ENCODE results near the gene HDX.
A peak's percentile ranks its signal among the peaks of the same experiment; 100 is the strongest.
"Not testable (repeated sequence)": the region's sequence is repeated elsewhere in the genome, so short reads cannot be mapped to it uniquely, and the experiment has no call there.

The HDX gene

GRCh38 chrX:84501798-84502628 lies at the start of gene HDX:
HDX (minus strand) TSS chrX:84502453; CDS start chrX:84475397, 27,056 bp downstream.
- H3K36me3 ChIP-seq (ENCODE audit: control insufficient read depth in 2 of 2, insufficient read depth in 2 of 2, low read length in 2 of 2) = no peaks in the 10 kb centered on the region
- peak within 1 kb of the TSS; percentile 83 to 89 for H3K27ac ChIP-seq (ENCODE audit: low read depth in 2 of 2, low read length in 2 of 2)
- H3K4me1 ChIP-seq (ENCODE audit: control insufficient read depth in 2 of 2, insufficient read depth in 2 of 2, low read length in 2 of 2) = peaks cover 0 to 3% of the 10 kb centered on the region in 2 donors
- H3K4me3 ChIP-seq (ENCODE audit: low read length in 2 of 2) = peak within 1 kb of the TSS; percentile 74 to 84
- peak within 1 kb of the TSS; percentile 64 to 76 for H3K9ac ChIP-seq (ENCODE audit: low read depth in 1 of 2, low read length in 2 of 2)
- no peaks in the 10 kb centered on the region for H3K9me3 ChIP-seq (ENCODE audit: control insufficient read depth in 2 of 2, low read length in 2 of 2)
- no peaks in the 10 kb centered on the region for H3K27me3 ChIP-seq (ENCODE audit: control insufficient read depth in 2 of 2, insufficient read depth in 2 of 2, low read length in 2 of 2)

GRCh38 chrX:84541315-84541714 lies 39.1 kb upstream of the HDX start:
- H3K4me1 ChIP-seq (ENCODE audit: control insufficient read depth in 2 of 2, insufficient read depth in 2 of 2, low read length in 2 of 2); H3K27me3 ChIP-seq (ENCODE audit: control insufficient read depth in 2 of 2, insufficient read depth in 2 of 2, low read length in 2 of 2); H3K36me3 ChIP-seq (ENCODE audit: control insufficient read depth in 2 of 2, insufficient read depth in 2 of 2, low read length in 2 of 2); H3K27ac ChIP-seq (ENCODE audit: low read depth in 2 of 2, low read length in 2 of 2); H3K9ac ChIP-seq (ENCODE audit: low read depth in 1 of 2, low read length in 2 of 2); H3K9me3 ChIP-seq (ENCODE audit: control insufficient read depth in 2 of 2, low read length in 2 of 2); H3K4me3 ChIP-seq (ENCODE audit: low read length in 2 of 2): not testable (repeated sequence)

GRCh38 chrX:84537627-84538026 lies 35.4 kb upstream of the HDX start:
- H3K4me1 ChIP-seq (ENCODE audit: control insufficient read depth in 2 of 2, insufficient read depth in 2 of 2, low read length in 2 of 2); H3K9me3 ChIP-seq (ENCODE audit: control insufficient read depth in 2 of 2, low read length in 2 of 2); H3K27ac ChIP-seq (ENCODE audit: low read depth in 2 of 2, low read length in 2 of 2); H3K9ac ChIP-seq (ENCODE audit: low read depth in 1 of 2, low read length in 2 of 2); H3K36me3 ChIP-seq (ENCODE audit: control insufficient read depth in 2 of 2, insufficient read depth in 2 of 2, low read length in 2 of 2); H3K27me3 ChIP-seq (ENCODE audit: control insufficient read depth in 2 of 2, insufficient read depth in 2 of 2, low read length in 2 of 2); H3K4me3 ChIP-seq (ENCODE audit: low read length in 2 of 2): not testable (repeated sequence)

- no peaks in the 10 kb centered on the region for H3K4me1 ChIP-seq (ENCODE audit: control insufficient read depth in 2 of 2, insufficient read depth in 2 of 2, low read length in 2 of 2)
- no peak overlapping the region for H3K27ac ChIP-seq (ENCODE audit: low read depth in 2 of 2, low read length in 2 of 2)
- no peaks in the 10 kb centered on the region for H3K27me3 ChIP-seq (ENCODE audit: control insufficient read depth in 2 of 2, insufficient read depth in 2 of 2, low read length in 2 of 2)
- no peaks in the 10 kb centered on the region for H3K9me3 ChIP-seq (ENCODE audit: control insufficient read depth in 2 of 2, low read length in 2 of 2)
- H3K9ac ChIP-seq (ENCODE audit: low read depth in 1 of 2, low read length in 2 of 2) = no peak overlapping the region
- no peak overlapping the region for H3K4me3 ChIP-seq (ENCODE audit: low read length in 2 of 2)
- no peaks in the 10 kb centered on the region for H3K36me3 ChIP-seq (ENCODE audit: control insufficient read depth in 2 of 2, insufficient read depth in 2 of 2, low read length in 2 of 2)
Measured at GRCh38 chrX:84488426-84488825, 13.8 kb downstream of the HDX start.

GRCh38 chrX:84487365-84488353 lies 14.6 kb downstream of the HDX start:
- Histone ChIP-seq H3K9me3 (ENCODE audit: control insufficient read depth in 2 of 2, low read length in 2 of 2) (no peaks in the 10 kb centered on the region), H3K4me3 (ENCODE audit: low read length in 2 of 2) (no peak overlapping the region)

GRCh38 chrX:84479086-84479485 lies 23.2 kb downstream of the HDX start:
- no peak overlapping the region for H3K27ac ChIP-seq (ENCODE audit: low read depth in 2 of 2, low read length in 2 of 2)
- no peaks in the 10 kb centered on the region for H3K4me1 ChIP-seq (ENCODE audit: control insufficient read depth in 2 of 2, insufficient read depth in 2 of 2, low read length in 2 of 2)
- H3K9ac ChIP-seq (ENCODE audit: low read depth in 1 of 2, low read length in 2 of 2) = no peak overlapping the region
- no peaks in the 10 kb centered on the region for H3K27me3 ChIP-seq (ENCODE audit: control insufficient read depth in 2 of 2, insufficient read depth in 2 of 2, low read length in 2 of 2)
- no peak overlapping the region for H3K4me3 ChIP-seq (ENCODE audit: low read length in 2 of 2)
- H3K36me3 ChIP-seq (ENCODE audit: control insufficient read depth in 2 of 2, insufficient read depth in 2 of 2, low read length in 2 of 2) = no peaks in the 10 kb centered on the region
- H3K9me3 ChIP-seq (ENCODE audit: control insufficient read depth in 2 of 2, low read length in 2 of 2) = no peaks in the 10 kb centered on the region

More at GRCh38 chrX:84487365-84488353, 14.6 kb downstream of the HDX start:
- Histone ChIP-seq H3K4me1 (ENCODE audit: control insufficient read depth in 2 of 2, insufficient read depth in 2 of 2, low read length in 2 of 2) (no peaks in the 10 kb centered on the region), H3K27ac (ENCODE audit: low read depth in 2 of 2, low read length in 2 of 2) (no peak overlapping the region), H3K27me3 (ENCODE audit: control insufficient read depth in 2 of 2, insufficient read depth in 2 of 2, low read length in 2 of 2) (no peaks in the 10 kb centered on the region), H3K36me3 (ENCODE audit: control insufficient read depth in 2 of 2, insufficient read depth in 2 of 2, low read length in 2 of 2) (no peaks in the 10 kb centered on the region), H3K9ac (ENCODE audit: low read depth in 1 of 2, low read length in 2 of 2) (no peak overlapping the region)

- Histone ChIP-seq H3K4me1 (ENCODE audit: control insufficient read depth in 2 of 2, insufficient read depth in 2 of 2, low read length in 2 of 2) (no peaks in the 10 kb centered on the region), H3K9me3 (ENCODE audit: control insufficient read depth in 2 of 2, low read length in 2 of 2) (no peaks in the 10 kb centered on the region), H3K27me3 (ENCODE audit: control insufficient read depth in 2 of 2, insufficient read depth in 2 of 2, low read length in 2 of 2) (no peaks in the 10 kb centered on the region), H3K27ac (ENCODE audit: low read depth in 2 of 2, low read length in 2 of 2) (no peak overlapping the region), H3K36me3 (ENCODE audit: control insufficient read depth in 2 of 2, insufficient read depth in 2 of 2, low read length in 2 of 2) (no peaks in the 10 kb centered on the region), H3K4me3 (ENCODE audit: low read length in 2 of 2) (no peak overlapping the region), H3K9ac (ENCODE audit: low read depth in 1 of 2, low read length in 2 of 2) (no peak overlapping the region)
Measured at GRCh38 chrX:84477114-84477513, 25.1 kb downstream of the HDX start.

GRCh38 chrX:84475596-84475995 lies 26.7 kb downstream of the HDX start:
- no peak overlapping the region for H3K27ac ChIP-seq (ENCODE audit: low read depth in 2 of 2, low read length in 2 of 2)
- no peaks in the 10 kb centered on the region for H3K36me3 ChIP-seq (ENCODE audit: control insufficient read depth in 2 of 2, insufficient read depth in 2 of 2, low read length in 2 of 2)
- no peaks in the 10 kb centered on the region for H3K27me3 ChIP-seq (ENCODE audit: control insufficient read depth in 2 of 2, insufficient read depth in 2 of 2, low read length in 2 of 2)
- no peak overlapping the region for H3K4me3 ChIP-seq (ENCODE audit: low read length in 2 of 2)
- H3K9ac ChIP-seq (ENCODE audit: low read depth in 1 of 2, low read length in 2 of 2) = no peak overlapping the region
- no peaks in the 10 kb centered on the region for H3K9me3 ChIP-seq (ENCODE audit: control insufficient read depth in 2 of 2, low read length in 2 of 2)
- no peaks in the 10 kb centered on the region for H3K4me1 ChIP-seq (ENCODE audit: control insufficient read depth in 2 of 2, insufficient read depth in 2 of 2, low read length in 2 of 2)

- no peaks in the 10 kb centered on the region for H3K9me3 ChIP-seq (ENCODE audit: control insufficient read depth in 2 of 2, low read length in 2 of 2)
- no peaks in the 10 kb centered on the region for H3K36me3 ChIP-seq (ENCODE audit: control insufficient read depth in 2 of 2, insufficient read depth in 2 of 2, low read length in 2 of 2)
- no peak overlapping the region for H3K9ac ChIP-seq (ENCODE audit: low read depth in 1 of 2, low read length in 2 of 2)
- no peak overlapping the region for H3K27ac ChIP-seq (ENCODE audit: low read depth in 2 of 2, low read length in 2 of 2)
- H3K27me3 ChIP-seq (ENCODE audit: control insufficient read depth in 2 of 2, insufficient read depth in 2 of 2, low read length in 2 of 2) = no peaks in the 10 kb centered on the region
- H3K4me3 ChIP-seq (ENCODE audit: low read length in 2 of 2) = no peak overlapping the region
- H3K4me1 ChIP-seq (ENCODE audit: control insufficient read depth in 2 of 2, insufficient read depth in 2 of 2, low read length in 2 of 2) = no peaks in the 10 kb centered on the region
Measured at GRCh38 chrX:84475101-84475500, 27.2 kb downstream of the HDX start.

GRCh38 chrX:84469226-84469625 lies 33.0 kb downstream of the HDX start:
- no peaks in the 10 kb centered on the region for H3K4me1 ChIP-seq (ENCODE audit: control insufficient read depth in 2 of 2, insufficient read depth in 2 of 2, low read length in 2 of 2)
- no peaks in the 10 kb centered on the region for H3K27me3 ChIP-seq (ENCODE audit: control insufficient read depth in 2 of 2, insufficient read depth in 2 of 2, low read length in 2 of 2)
- no peak overlapping the region for H3K9ac ChIP-seq (ENCODE audit: low read depth in 1 of 2, low read length in 2 of 2)
- H3K27ac ChIP-seq (ENCODE audit: low read depth in 2 of 2, low read length in 2 of 2) = no peak overlapping the region
- no peaks in the 10 kb centered on the region for H3K9me3 ChIP-seq (ENCODE audit: control insufficient read depth in 2 of 2, low read length in 2 of 2)
- no peak overlapping the region for H3K4me3 ChIP-seq (ENCODE audit: low read length in 2 of 2)
- no peaks in the 10 kb centered on the region for H3K36me3 ChIP-seq (ENCODE audit: control insufficient read depth in 2 of 2, insufficient read depth in 2 of 2, low read length in 2 of 2)
